Common myeloid progenitor, CD34-positive (primary cell): ENCODE measurements around the gene CAPN15.

Source experiments
- CTCF ChIA-PET: fragments of 350-600 bp; sonication (Branson Sonifier 250); formaldehyde crosslinking; loops from one replicate; lab custom pipeline; 2021; ENCODE audit warnings: antibody characterized with exemption; lab: Charles Lee
- POLR2A ChIA-PET: fragments of 350-600 bp; sonication (Branson Sonifier 250); formaldehyde crosslinking; loops from one replicate; lab custom pipeline; 2021; ENCODE audit warnings: antibody characterized with exemption; lab: Charles Lee
- DNase-seq, 3 donors: peaks; one replicate each; pipeline versions ENCODE4 v3.0.0 to v3.0.0-alpha.2; 2013
- H3K27ac ChIP-seq, 2 experiments: 1 replicate in 1 of 2; 2 replicates in 1 of 2; pipeline ENCODE4 v1.7.0; 2013; ENCODE audit warnings: inconsistent platforms in 2 of 2, low read length in 2 of 2, mild to moderate bottlenecking in 2 of 2, low read depth in 1 of 2, moderate library complexity in 1 of 2; ENCODE audit not compliant: severe bottlenecking in 2 of 2, insufficient read depth in 1 of 2, poor library complexity in 1 of 2
- H3K27me3 ChIP-seq, 5 experiments: replicated peaks in 2 of 5; 1 replicate in 3 of 5; 2 replicates in 2 of 5; pipeline versions ENCODE4 v1.6.1 to v1.7.0; 2013; ENCODE audit warnings: low read length in 4 of 5, mild to moderate bottlenecking in 2 of 5, moderate library complexity in 2 of 5, inconsistent platforms in 1 of 5; ENCODE audit not compliant: insufficient read depth in 5 of 5, control insufficient read depth in 4 of 5
- H3K36me3 ChIP-seq, 4 experiments: 1 replicate in 2 of 4; 2 replicates in 2 of 4; pipeline versions ENCODE4 v1.6.1 to v1.7.0; 2013; ENCODE audit warnings: low read length in 3 of 4, control low read depth in 1 of 4, mild to moderate bottlenecking in 1 of 4; ENCODE audit not compliant: control insufficient read depth in 4 of 4, insufficient read depth in 4 of 4
- H3K4me1 ChIP-seq, 4 experiments: 1 replicate in 3 of 4; 2 replicates in 1 of 4; pipeline versions ENCODE4 v1.6.1 to v1.7.1; 2013; ENCODE audit warnings: low read length in 3 of 4, mild to moderate bottlenecking in 3 of 4, control low read depth in 1 of 4, inconsistent platforms in 1 of 4, moderate library complexity in 1 of 4; ENCODE audit not compliant: control insufficient read depth in 4 of 4, insufficient read depth in 4 of 4; ENCODE audit errors: control extremely low read depth in 1 of 4
- H3K4me3 ChIP-seq, 7 experiments: 1 replicate in 4 of 7; 2 replicates in 3 of 7; pipeline versions ENCODE4 v1.5.1 to v1.7.0; 2013; ENCODE audit warnings: mild to moderate bottlenecking in 7 of 7, low read length in 6 of 7, moderate library complexity in 6 of 7, inconsistent platforms in 2 of 7, low read depth in 2 of 7, control low read depth in 1 of 7; ENCODE audit not compliant: insufficient read depth in 4 of 7, control insufficient read depth in 1 of 7; ENCODE audit errors: extremely low read depth in 1 of 7
- H3K9me3 ChIP-seq, 5 experiments: 1 replicate in 4 of 5; 2 replicates in 1 of 5; pipeline versions ENCODE4 v1.6.1 to v1.7.1; 2013; ENCODE audit warnings: low read length in 4 of 5, mild to moderate bottlenecking in 2 of 5, inconsistent platforms in 1 of 5, low read depth in 1 of 5, moderate library complexity in 1 of 5; ENCODE audit not compliant: control insufficient read depth in 4 of 5, insufficient read depth in 2 of 5; ENCODE audit errors: control extremely low read depth in 1 of 5
- WGBS: methylation state at CpG from one replicate; pipeline ENCODE4 v1.1.5; 2013; ENCODE audit not compliant: insufficient coverage; 5-methylcytosine and 5-hydroxymethylcytosine counted together

Gene CAPN15

GRCh38 chr16:569445-570254 is 42.1 kb downstream of the CAPN15 start, which contains the start of gene PIGQ:
TSS of gene PIGQ (plus strand) at chr16:569968. CDS start at chr16:574075, 4,107 bp downstream.
- POLR2A ChIA-PET: no interaction called here
- CTCF ChIA-PET: interaction anchor here (1.1 to 1.9 kb wide), 2 partner anchors 9 to 42 kb away, joined by 3 to 11 read pairs; partner anchors contain the start of gene CAPN15
- 4% methylated on average over 42 of the region's 87 CpGs for WGBS

GRCh38 chr16:572865-573650 is 45.5 kb downstream of the CAPN15 start:
- DNase-seq: no peak
- Histone ChIP-seq H3K36me3 (peaks cover 0 to 28% (median 20%) of the 10 kb centered on the region in 4 experiments), H3K27ac (no peak overlapping the region), H3K4me3 (no peak overlapping the region), H3K9me3 (no peaks in the 10 kb centered on the region), H3K4me1 (peaks cover 0 to 34% (median 22%) of the 10 kb centered on the region in 4 experiments), H3K27me3 (no peaks in the 10 kb centered on the region)
- CTCF ChIA-PET: interaction anchor here (0.9 to 1.6 kb wide), 7 partner anchors 8 to 47 kb away, joined by 3 to 6 read pairs (median 4); no protein-coding TSS in a partner anchor
- 93% methylated on average over 22 of the region's 27 CpGs for WGBS
- POLR2A ChIA-PET: no interaction called here

More at GRCh38 chr16:569445-570254, 42.1 kb downstream of the CAPN15 start, which contains the start of gene PIGQ:
- H3K9me3 ChIP-seq: no peaks in the 10 kb centered on the region
- no peaks in the 10 kb centered on the region for H3K27me3 ChIP-seq
- DNase-seq: peak; percentile 50 to 71 (median 65)
- peak within 1 kb of the TSS; percentile 65 to 96 (median 84) for H3K4me3 ChIP-seq
- H3K4me1 ChIP-seq: peaks cover 0 to 53% (median 40%) of the 10 kb centered on the region in 4 experiments
- H3K36me3 ChIP-seq: peaks cover 0 to 12% (median 5%) of the 10 kb centered on the region in 4 experiments
- peak within 1 kb of the TSS; percentile 66 to 84 for H3K27ac ChIP-seq

GRCh38 chr16:574021-574760 is 46.7 kb downstream of the CAPN15 start:
- WGBS: 98% methylated on average over 44 of the region's 46 CpGs
- no peaks in the 10 kb centered on the region for H3K27me3 ChIP-seq

GRCh38 chr16:575354-576196 is 48.1 kb downstream of the CAPN15 start:
- 95% methylated on average over 30 of the region's 36 CpGs for WGBS
- POLR2A ChIA-PET: no interaction called here

More at GRCh38 chr16:574021-574760, 46.7 kb downstream of the CAPN15 start:
- DNase-seq: no peak
- Histone ChIP-seq H3K36me3 (peaks cover 0 to 28% (median 20%) of the 10 kb centered on the region in 4 experiments), H3K9me3 (no peaks in the 10 kb centered on the region), H3K27ac (no peak overlapping the region), H3K4me1 (peaks cover 0 to 25% (median 16%) of the 10 kb centered on the region in 4 experiments), H3K4me3 (no peak overlapping the region)
- ChIA-PET CTCF (interaction anchor here (0.9 to 1.5 kb wide), 3 partner anchors 22 to 93 kb away, joined by 3 to 4 read pairs (median 3); partner anchors contain the start of gene RHOT2), POLR2A (no interaction called here)

GRCh38 chr16:576197-576822 is 48.8 kb downstream of the CAPN15 start:
- H3K4me3 ChIP-seq: no peak overlapping the region
- H3K36me3 ChIP-seq: peaks cover 0 to 41% (median 23%) of the 10 kb centered on the region in 4 experiments
- no peaks in the 10 kb centered on the region for H3K27me3 ChIP-seq
- WGBS: 90% methylated on average over 17 of the region's 21 CpGs
- ChIA-PET POLR2A (no interaction called here), CTCF (interaction anchor here (0.8 to 3.5 kb wide), 10 partner anchors 9 to 133 kb away, joined by 3 to 20 read pairs (median 4); partner anchors contain the start of gene NHLRC4)
- H3K27ac ChIP-seq: no peak overlapping the region
- no peak for DNase-seq
- peaks cover 0 to 12% (median 5%) of the 10 kb centered on the region in 4 experiments for H3K4me1 ChIP-seq
- H3K9me3 ChIP-seq: no peaks in the 10 kb centered on the region

More at GRCh38 chr16:575354-576196, 48.1 kb downstream of the CAPN15 start:
- no peaks in the 10 kb centered on the region for H3K9me3 ChIP-seq
- H3K4me3 ChIP-seq: no peak overlapping the region
- H3K4me1 ChIP-seq: peaks cover 0 to 19% (median 11%) of the 10 kb centered on the region in 4 experiments
- no peak overlapping the region for H3K27ac ChIP-seq
- CTCF ChIA-PET: interaction anchor here (0.8 to 1.5 kb wide), 6 partner anchors 13 to 86 kb away, joined by 3 to 4 read pairs (median 4); no protein-coding TSS in a partner anchor
- H3K27me3 ChIP-seq: no peaks in the 10 kb centered on the region
- no peak for DNase-seq
- H3K36me3 ChIP-seq: peaks cover 0 to 34% (median 22%) of the 10 kb centered on the region in 4 experiments
